Panc1 (cell line): ENCODE results near the gene TMEM208. TPM values are rescaled to one million over a fixed set of nuclear protein-coding genes. Genes with fewer than 3 reads are reported as not detected.
A peak's percentile ranks its signal among the peaks of the same experiment; 100 is the strongest.

Experiments used
- ATAC-seq: fragments of 200-7000 bp; cut with Tn5 transposase; 2 replicates; pipeline ENCODE4 v1.9.1; 2020; ENCODE audit warnings: mild to moderate bottlenecking, moderate library complexity
- BruUV-seq: library from RNA; stranded (reverse); fragments of 400-500 nt; replicated peaks from 2 replicates; lab custom pipeline; 2021; lab: Mats Ljungman, UMichigan
- CTCF ChIA-PET: fragments of 300-600 bp; sonication (Branson Sonifier 250); formaldehyde crosslinking; loops from one replicate; lab custom pipeline; 2022; ENCODE audit warnings: antibody characterized with exemption; lab: Charles Lee
- POLR2A ChIA-PET: fragments of 300-600 bp; sonication (Branson Sonifier 250); formaldehyde crosslinking; loops from one replicate; lab custom pipeline; 2022; ENCODE audit warnings: antibody characterized with exemption; lab: Charles Lee
- DNase-seq: peaks from one replicate; pipeline ENCODE4 v3.0.0-alpha.2; 2010; ENCODE audit warnings: low read depth, low spot score
- H3K27ac ChIP-seq: 2 replicates; pipeline ENCODE4 v1.5.1; 2011; ENCODE audit warnings: mild to moderate bottlenecking, low read length, inconsistent platforms
- H3K27me3 ChIP-seq: fragments of 200-500 bp; sonication (Bioruptor generic); 2 replicates; pipeline ENCODE4 v1.6.0; 2014; ENCODE audit warnings: low read length, inconsistent platforms; ENCODE audit not compliant: control insufficient read depth, insufficient read depth
- H3K36me3 ChIP-seq: fragments of 200-500 bp; sonication (Bioruptor generic); 2 replicates; pipeline ENCODE4 v1.5.1; 2014; ENCODE audit warnings: inconsistent platforms, mild to moderate bottlenecking, low read length, moderate library complexity; ENCODE audit not compliant: control insufficient read depth, insufficient read depth
- H3K4me1 ChIP-seq: 2 replicates; pipeline ENCODE4 v1.5.1; 2011; ENCODE audit warnings: inconsistent platforms, mild to moderate bottlenecking, low read length, moderate library complexity; ENCODE audit not compliant: control insufficient read depth, insufficient read depth
- H3K4me3 ChIP-seq, 2 experiments: 2 replicates each; pipeline ENCODE4 v1.5.1; 2011 to 2012; ENCODE audit warnings: low read depth in 2 of 2, low read length in 2 of 2, mild to moderate bottlenecking in 2 of 2, inconsistent platforms in 1 of 2, moderate library complexity in 1 of 2
- H3K9me3 ChIP-seq: fragments of 200-500 bp; sonication (Bioruptor generic); 2 replicates; pipeline ENCODE4 v1.5.1; 2014; ENCODE audit warnings: low read depth, mild to moderate bottlenecking, inconsistent platforms, low read length, moderate library complexity; ENCODE audit not compliant: control insufficient read depth, insufficient read depth
- POLR2AphosphoS5 ChIP-seq: IDR thresholded peaks from 2 replicates; pipeline ENCODE4 v1.6.1; 2012; ENCODE audit warnings: mild to moderate bottlenecking, low read depth, low read length, moderate library complexity
- SIN3A ChIP-seq: IDR thresholded peaks from 2 replicates; pipeline ENCODE4 v1.6.1; 2012; ENCODE audit warnings: low read depth, mild to moderate bottlenecking, low read length, moderate library complexity, borderline replicate concordance; ENCODE audit not compliant: insufficient read depth
- TCF7L2 ChIP-seq: IDR thresholded peaks from 2 replicates; pipeline ENCODE4 v1.6.1; 2011; ENCODE audit warnings: mild to moderate bottlenecking, low read depth, low read length, inconsistent platforms
- in situ Hi-C: cut with HindIII; loops from 2 replicates; pipeline ENCODE4 v1.10.0; 2016; ENCODE audit warnings: low sequenced_read_pairs, low pct_unique_long_range_greater_than_20kb
- intact Hi-C: fragments of 100-400 bp; cut with micrococcal nuclease; formaldehyde crosslinking; loops from one replicate; pipeline ENCODE4 v1.10.0; 2022; ENCODE audit not compliant: unreplicated experiment
- total RNA-seq: library from RNA; stranded (reverse); gene quantifications from one replicate; pipeline ENCODE4 v1.2.1, GENCODE V29; 2021; ENCODE audit not compliant: unreplicated experiment
- TF ChIP-seq, protein P1 (sequence below), 2 experiments: IDR thresholded peaks; 2 replicates each; pipeline ENCODE4 v1.6.1; 2011 to 2012; ENCODE audit warnings: low read depth in 2 of 2, control low read depth in 1 of 2, low read length in 1 of 2, mild to moderate bottlenecking in 1 of 2, moderate library complexity in 1 of 2; ENCODE audit not compliant: insufficient read depth in 1 of 2
- TF ChIP-seq, protein P2 (sequence below): fragments of 450-650 bp; IDR thresholded peaks from 2 replicates; pipeline ENCODE4 v1.5.1; 2017; ENCODE audit warnings: mild to moderate bottlenecking

Gene TMEM208
- total RNA-seq, 1 experiment from 2014 or later = 25.6 TPM

DNA sequence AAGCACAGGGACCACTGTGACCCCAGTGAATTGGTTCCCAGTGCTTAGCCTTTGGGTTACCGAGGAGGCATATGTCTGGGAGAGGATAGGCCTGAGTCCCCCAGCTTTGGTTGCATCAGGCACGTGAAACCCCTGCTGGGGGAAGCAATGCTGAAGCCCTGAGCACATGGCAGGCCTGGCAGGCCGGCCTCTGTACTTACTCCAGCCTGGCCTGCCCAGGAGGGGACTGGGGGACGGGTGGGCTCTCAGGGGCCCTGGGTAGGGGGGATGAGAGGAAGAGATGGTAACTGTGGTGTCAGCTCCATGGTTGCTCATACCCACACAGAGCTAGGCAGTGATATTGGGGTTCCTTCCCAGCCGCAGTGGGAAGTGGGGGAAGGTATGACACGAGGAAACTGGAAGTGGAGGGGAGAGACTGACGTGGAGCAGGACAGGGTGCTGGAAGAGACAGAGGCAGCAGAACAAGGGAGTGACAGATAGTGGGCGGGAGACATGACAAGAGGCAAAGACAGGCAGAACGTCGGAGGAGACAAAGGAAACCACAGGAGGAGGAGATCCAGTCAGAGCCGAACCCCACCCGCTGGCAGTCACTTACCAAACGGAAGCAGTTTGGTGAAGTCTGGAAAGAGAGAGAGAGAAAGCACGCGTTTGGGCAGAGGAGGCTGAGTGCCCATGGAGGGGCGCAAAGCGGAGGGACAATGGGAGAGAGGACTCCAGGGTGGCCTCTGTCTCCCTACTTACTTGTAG, 9.1 kb downstream of the TMEM208 start:
- ChIA-PET CTCF (no interaction called here), POLR2A (interaction anchor here (0.6 kb wide), 1 partner anchor 21 kb away, joined by 3 read pairs; no protein-coding TSS in a partner anchor)
- BruUV-seq = no TSS peak
- H3K4me1 ChIP-seq = no peaks in the 10 kb centered on the region
- intact Hi-C loops (no loop called here), in situ Hi-C loops (no loop called here)
- TF ChIP-seq SIN3A = no peak
- no peak for TF ChIP-seq TCF7L2
- TF ChIP-seq, protein P1, sequence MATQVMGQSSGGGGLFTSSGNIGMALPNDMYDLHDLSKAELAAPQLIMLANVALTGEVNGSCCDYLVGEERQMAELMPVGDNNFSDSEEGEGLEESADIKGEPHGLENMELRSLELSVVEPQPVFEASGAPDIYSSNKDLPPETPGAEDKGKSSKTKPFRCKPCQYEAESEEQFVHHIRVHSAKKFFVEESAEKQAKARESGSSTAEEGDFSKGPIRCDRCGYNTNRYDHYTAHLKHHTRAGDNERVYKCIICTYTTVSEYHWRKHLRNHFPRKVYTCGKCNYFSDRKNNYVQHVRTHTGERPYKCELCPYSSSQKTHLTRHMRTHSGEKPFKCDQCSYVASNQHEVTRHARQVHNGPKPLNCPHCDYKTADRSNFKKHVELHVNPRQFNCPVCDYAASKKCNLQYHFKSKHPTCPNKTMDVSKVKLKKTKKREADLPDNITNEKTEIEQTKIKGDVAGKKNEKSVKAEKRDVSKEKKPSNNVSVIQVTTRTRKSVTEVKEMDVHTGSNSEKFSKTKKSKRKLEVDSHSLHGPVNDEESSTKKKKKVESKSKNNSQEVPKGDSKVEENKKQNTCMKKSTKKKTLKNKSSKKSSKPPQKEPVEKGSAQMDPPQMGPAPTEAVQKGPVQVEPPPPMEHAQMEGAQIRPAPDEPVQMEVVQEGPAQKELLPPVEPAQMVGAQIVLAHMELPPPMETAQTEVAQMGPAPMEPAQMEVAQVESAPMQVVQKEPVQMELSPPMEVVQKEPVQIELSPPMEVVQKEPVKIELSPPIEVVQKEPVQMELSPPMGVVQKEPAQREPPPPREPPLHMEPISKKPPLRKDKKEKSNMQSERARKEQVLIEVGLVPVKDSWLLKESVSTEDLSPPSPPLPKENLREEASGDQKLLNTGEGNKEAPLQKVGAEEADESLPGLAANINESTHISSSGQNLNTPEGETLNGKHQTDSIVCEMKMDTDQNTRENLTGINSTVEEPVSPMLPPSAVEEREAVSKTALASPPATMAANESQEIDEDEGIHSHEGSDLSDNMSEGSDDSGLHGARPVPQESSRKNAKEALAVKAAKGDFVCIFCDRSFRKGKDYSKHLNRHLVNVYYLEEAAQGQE (IDR thresholded peaks at IDR 0.05; ENCODE audit: insufficient read depth in 1 of 2, low read depth in 2 of 2, low read length in 1 of 2) = no peak
- TF ChIP-seq, protein P2, sequence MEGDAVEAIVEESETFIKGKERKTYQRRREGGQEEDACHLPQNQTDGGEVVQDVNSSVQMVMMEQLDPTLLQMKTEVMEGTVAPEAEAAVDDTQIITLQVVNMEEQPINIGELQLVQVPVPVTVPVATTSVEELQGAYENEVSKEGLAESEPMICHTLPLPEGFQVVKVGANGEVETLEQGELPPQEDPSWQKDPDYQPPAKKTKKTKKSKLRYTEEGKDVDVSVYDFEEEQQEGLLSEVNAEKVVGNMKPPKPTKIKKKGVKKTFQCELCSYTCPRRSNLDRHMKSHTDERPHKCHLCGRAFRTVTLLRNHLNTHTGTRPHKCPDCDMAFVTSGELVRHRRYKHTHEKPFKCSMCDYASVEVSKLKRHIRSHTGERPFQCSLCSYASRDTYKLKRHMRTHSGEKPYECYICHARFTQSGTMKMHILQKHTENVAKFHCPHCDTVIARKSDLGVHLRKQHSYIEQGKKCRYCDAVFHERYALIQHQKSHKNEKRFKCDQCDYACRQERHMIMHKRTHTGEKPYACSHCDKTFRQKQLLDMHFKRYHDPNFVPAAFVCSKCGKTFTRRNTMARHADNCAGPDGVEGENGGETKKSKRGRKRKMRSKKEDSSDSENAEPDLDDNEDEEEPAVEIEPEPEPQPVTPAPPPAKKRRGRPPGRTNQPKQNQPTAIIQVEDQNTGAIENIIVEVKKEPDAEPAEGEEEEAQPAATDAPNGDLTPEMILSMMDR = no peak
- TF ChIP-seq POLR2AphosphoS5 = no peak
- H3K27me3 ChIP-seq = no peaks in the 10 kb centered on the region
- ATAC-seq = no peak
- no peak for DNase-seq
- H3K36me3 ChIP-seq = no peaks in the 10 kb centered on the region
- H3K9me3 ChIP-seq = no peaks in the 10 kb centered on the region
- H3K27ac ChIP-seq = no peak overlapping the region
- no peak overlapping the region for H3K4me3 ChIP-seq

DNA sequence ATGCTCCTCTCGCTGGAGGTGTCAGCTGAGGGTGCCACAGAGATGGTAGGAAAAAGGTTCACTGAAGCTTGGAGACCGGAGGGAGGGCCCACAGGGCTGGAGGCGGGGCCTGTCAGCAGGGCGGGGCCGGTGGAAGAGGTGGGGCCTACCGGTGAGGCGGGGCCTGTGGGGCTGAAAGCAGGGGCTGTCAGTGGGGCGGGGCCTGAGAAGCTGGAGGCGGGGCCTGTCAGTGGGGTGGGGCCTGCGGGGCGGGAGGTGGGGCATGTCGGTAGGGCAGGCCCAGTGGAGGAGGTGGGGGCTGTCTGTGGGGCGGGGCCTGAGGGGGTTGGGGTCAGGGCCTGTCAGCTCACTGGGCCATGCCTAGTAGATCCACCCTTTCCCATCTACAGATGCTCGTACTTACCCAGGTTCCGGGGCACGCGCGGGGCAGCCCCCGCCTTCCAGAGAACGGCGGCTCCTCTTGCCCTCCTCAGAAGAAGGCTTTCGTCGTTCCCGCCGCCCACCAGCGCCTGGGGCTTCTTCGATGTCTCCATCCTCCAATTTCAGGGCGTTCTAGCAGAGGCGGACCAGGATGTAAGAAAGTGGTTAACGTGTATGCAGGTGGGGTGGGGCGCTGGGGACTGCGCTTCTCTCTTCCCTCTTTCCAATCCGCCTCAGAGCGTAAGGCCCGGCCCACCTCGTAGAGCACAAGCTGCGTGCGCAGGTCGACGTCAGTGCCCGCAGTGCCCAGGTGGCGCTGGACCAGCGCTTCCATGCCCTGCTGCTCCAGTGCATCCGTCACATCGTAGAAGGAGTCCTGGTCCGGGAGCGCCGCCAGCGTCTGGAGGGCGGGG, 9.8 kb downstream of the TMEM208 start:
- Histone ChIP-seq H3K4me3 (no peak overlapping the region), H3K27ac (no peak overlapping the region), H3K27me3 (no peaks in the 10 kb centered on the region), H3K36me3 (no peaks in the 10 kb centered on the region), H3K9me3 (no peaks in the 10 kb centered on the region), H3K4me1 (peaks cover 5% of the 10 kb centered on the region; the same call in 1 of the 2 replicates)
- CTCF ChIA-PET = no interaction called here
- no TSS peak for BruUV-seq
- intact Hi-C loops = no loop called here
- ATAC-seq (peak; percentile 65), DNase-seq (no peak)
- TF ChIP-seq POLR2AphosphoS5 = no peak
- TF ChIP-seq TCF7L2 = no peak
- TF ChIP-seq, protein P1 (IDR thresholded peaks at IDR 0.05; ENCODE audit: insufficient read depth in 1 of 2, low read depth in 2 of 2, low read length in 1 of 2) = no peak
- no peak for TF ChIP-seq SIN3A
- TF ChIP-seq, protein P2 = no peak
- POLR2A ChIA-PET = interaction anchor here (0.6 kb wide), 1 partner anchor 22 kb away, joined by 3 read pairs; no protein-coding TSS in a partner anchor
- in situ Hi-C loops = no loop called here
